B cell (primary cell): Measurements from ENCODE around the gene CAMK4.

Experiments
- CTCF ChIP-seq: fragments of 200-600 bp; IDR thresholded peaks from one replicate; pipeline ENCODE4 v1.8.0; 2022; ENCODE audit warnings: antibody characterized with exemption, mild to moderate bottlenecking
- EZH2 ChIP-seq: IDR thresholded peaks from 2 replicates; pipeline ENCODE4 v1.6.1; 2012; ENCODE audit warnings: borderline replicate concordance, low read depth, mild to moderate bottlenecking, moderate library complexity, low read length; ENCODE audit not compliant: insufficient read depth, poor library complexity, severe bottlenecking

GRCh38 chr5:111498346-111498745 lies 274.2 kb downstream of the CAMK4 start:
- TF ChIP-seq CTCF (no peak), EZH2 (no peak)
